RWPE1 (cell line): ENCODE results near the gene REEP6.
"Not testable (repeated sequence)": the region's sequence is repeated elsewhere in the genome, so short reads cannot be mapped to it uniquely, and the experiment has no call there.

Source experiments
- CTCF ChIA-PET: fragments of 350-600 bp; sonication (Branson Sonifier 250); formaldehyde crosslinking; extraction: SDS; loops from one replicate; lab custom pipeline; 2021; lab: Yijun Ruan, JAX
- POLR2A ChIA-PET: fragments of 400-600 bp; formaldehyde crosslinking; extraction: SDS; loops from one replicate; lab custom pipeline; 2020; ENCODE audit warnings: antibody characterized with exemption; ENCODE audit not compliant: low non-redundant PET; lab: Yijun Ruan, JAX
- DNase-seq: peaks from one replicate; pipeline ENCODE4 v3.0.0; 2012; ENCODE audit warnings: low spot score
- H3K27ac ChIP-seq: fragments of 450-650 bp; 2 replicates; pipeline ENCODE4 v1.5.1; 2017
- CTCF ChIP-seq: fragments of 450-650 bp; conservative IDR thresholded peaks from 2 replicates; pipeline ENCODE4 v1.5.1; 2017; ENCODE audit warnings: low read depth, mild to moderate bottlenecking

REEP6 gene

DNA sequence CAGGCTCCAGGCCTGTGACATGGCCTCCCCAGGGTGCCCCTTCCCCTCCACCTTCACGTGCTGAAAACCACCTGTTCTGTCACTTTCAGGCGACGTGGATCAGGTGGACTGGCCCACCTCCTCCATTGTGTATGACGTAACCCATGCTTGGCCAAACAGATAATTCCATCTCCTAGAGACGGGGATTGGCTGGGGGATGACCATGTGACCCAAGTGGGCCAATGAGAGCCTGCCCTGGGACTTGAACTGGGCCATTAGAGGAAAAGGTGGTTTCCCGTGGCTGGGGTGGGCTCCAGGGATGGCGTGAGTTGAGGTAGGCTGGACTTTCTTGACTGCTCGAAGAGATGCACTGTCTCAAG, 25.4 kb downstream of the REEP6 start:
- H3K27ac ChIP-seq: no peak overlapping the region
- ChIA-PET CTCF (no interaction called here), POLR2A (no interaction called here)
- DNase-seq: no peak
- no peak for TF ChIP-seq CTCF

DNA sequence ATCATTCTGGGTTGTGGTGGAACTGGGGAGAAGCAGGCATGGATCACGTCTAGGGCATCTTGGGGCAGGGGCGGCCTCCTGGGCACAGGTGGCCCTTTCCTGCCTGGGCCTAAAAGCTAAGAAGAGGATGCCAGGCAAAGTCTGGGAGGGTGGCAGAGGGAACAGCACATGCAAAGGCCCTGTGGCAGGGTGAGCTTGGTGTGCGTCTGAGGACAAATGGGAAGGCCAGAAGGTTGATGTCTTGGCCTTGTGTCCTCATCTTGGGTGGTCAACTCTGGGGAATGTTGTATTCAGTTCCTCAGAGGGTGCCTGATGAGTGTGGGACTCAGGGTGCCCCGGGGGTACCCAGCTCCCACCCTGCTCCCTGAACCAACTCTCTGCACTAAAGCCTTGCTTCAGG, 27.5 kb downstream of the REEP6 start:
- DNase-seq: no peak
- POLR2A ChIA-PET: no interaction called here
- no peak overlapping the region for H3K27ac ChIP-seq
- CTCF ChIA-PET: interaction anchor here (0.5 kb wide), 1 partner anchor 412 kb away, joined by 3 read pairs; no protein-coding TSS in a partner anchor
- TF ChIP-seq CTCF: no peak

- DNase-seq, H3K27ac ChIP-seq, POLR2A ChIA-PET: not testable (repeated sequence)
- CTCF ChIA-PET: interaction anchor here (1.0 kb wide), 1 partner anchor 283 kb away, joined by 4 read pairs; no protein-coding TSS in a partner anchor
Observed at GRCh38 chr19:1519802-1520201, 28.8 kb downstream of the REEP6 start.

GRCh38 chr19:1520203-1520780, 29.3 kb downstream of the REEP6 start:
- POLR2A ChIA-PET: interaction anchor here (0.5 kb wide), 1 partner anchor 47 kb away, joined by 3 read pairs; no protein-coding TSS in a partner anchor
- no peak overlapping the region for H3K27ac ChIP-seq
- CTCF ChIA-PET: interaction anchor here (1.0 kb wide), 1 partner anchor 282 kb away, joined by 4 read pairs; no protein-coding TSS in a partner anchor
- no peak for DNase-seq
- no peak for TF ChIP-seq CTCF

DNA sequence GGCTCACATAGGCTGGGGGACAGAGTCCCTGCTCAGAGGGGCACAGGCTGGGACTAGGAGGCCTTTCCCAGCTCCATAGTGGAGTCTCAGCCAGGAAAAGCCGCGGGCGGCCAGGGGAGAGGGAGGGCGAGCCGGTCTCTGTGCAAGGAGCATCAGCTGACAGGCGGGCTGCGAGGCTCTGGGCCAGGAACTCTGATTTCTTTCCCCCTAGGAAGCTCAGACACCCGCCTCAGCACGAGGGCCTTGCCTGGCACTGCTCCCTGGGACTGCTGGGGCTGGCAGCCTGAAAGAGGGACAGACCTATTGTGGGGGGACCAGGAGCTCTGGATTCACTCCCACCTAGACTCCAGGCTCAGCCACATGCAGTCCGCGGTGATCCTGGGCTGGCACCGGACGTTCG, 30.7 kb downstream of the REEP6 start:
- ChIA-PET CTCF (no interaction called here), POLR2A (no interaction called here)
- TF ChIP-seq CTCF: no peak
- no peak for DNase-seq
- H3K27ac ChIP-seq: no peak overlapping the region

GRCh38 chr19:1522061-1522460, 31.1 kb downstream of the REEP6 start:
- no peak overlapping the region for H3K27ac ChIP-seq
- TF ChIP-seq CTCF: no peak
- ChIA-PET CTCF (interaction anchor here (0.6 kb wide), 1 partner anchor 85 kb away, joined by 3 read pairs; no protein-coding TSS in a partner anchor), POLR2A (no interaction called here)
- DNase-seq: no peak

- no peak for DNase-seq
- no peak overlapping the region for H3K27ac ChIP-seq
- TF ChIP-seq CTCF: no peak
- ChIA-PET CTCF (interaction anchor here (0.6 kb wide), 2 partner anchors 52 to 85 kb away, joined by 3 to 4 read pairs; no protein-coding TSS in a partner anchor), POLR2A (no interaction called here)
Observed at GRCh38 chr19:1522838-1523237, 31.9 kb downstream of the REEP6 start.
